Activated CD4-positive, alpha-beta T cell treated with anti-CD3 and anti-CD28 coated beads for 36 hours (primary cell): ENCODE measurements around the gene PNMA8C. TPM values are rescaled to one million over a fixed set of nuclear protein-coding genes. Genes with fewer than 3 reads are reported as not detected.

ENCODE experiments used
- total RNA-seq, 2 experiments: library from RNA; stranded (reverse); gene quantifications; one replicate each; pipeline ENCODE4 v1.2.3, GENCODE V29; 2021

PNMA8C gene
- total RNA-seq, 2 experiments from 2014 or later = not detected

Other genes starting within 250 kb of the PNMA8C start
- gene IGFL1, start 199.2 kb downstream of the PNMA8C start, total RNA-seq = not detected
- gene HIF3A, start 131.9 kb downstream of the PNMA8C start, total RNA-seq = not detected
- gene PPP5C, start 81.8 kb downstream of the PNMA8C start, total RNA-seq = 100 to 1,000 TPM in 1 of 2 experiments, 10 to 100 TPM in 1; 100.0 to 129 TPM
- gene CCDC8, start 15.4 kb downstream of the PNMA8C start, total RNA-seq = not detected
- gene PNMA8A, start 42.6 kb upstream of the PNMA8C start, total RNA-seq = not detected
- under 1 TPM; 0.07 to 0.14 TPM for gene PNMA8B, start 66.9 kb upstream of the PNMA8C start, total RNA-seq
- gene CALM3, start 172.4 kb upstream of the PNMA8C start, total RNA-seq = 100 to 1,000 TPM; 493 to 631 TPM
- gene PTGIR, start 196.2 kb upstream of the PNMA8C start, total RNA-seq = 10 to 100 TPM; 40.1 to 41.0 TPM
- 10 to 100 TPM; 13.8 to 17.4 TPM for gene GNG8, start 207.3 kb upstream of the PNMA8C start, total RNA-seq
- 1 to 10 TPM; 2.9 to 3.1 TPM for gene DACT3, start 232.2 kb upstream of the PNMA8C start, total RNA-seq